Measurements from ENCODE around the gene SPINDOC.

DNA sequence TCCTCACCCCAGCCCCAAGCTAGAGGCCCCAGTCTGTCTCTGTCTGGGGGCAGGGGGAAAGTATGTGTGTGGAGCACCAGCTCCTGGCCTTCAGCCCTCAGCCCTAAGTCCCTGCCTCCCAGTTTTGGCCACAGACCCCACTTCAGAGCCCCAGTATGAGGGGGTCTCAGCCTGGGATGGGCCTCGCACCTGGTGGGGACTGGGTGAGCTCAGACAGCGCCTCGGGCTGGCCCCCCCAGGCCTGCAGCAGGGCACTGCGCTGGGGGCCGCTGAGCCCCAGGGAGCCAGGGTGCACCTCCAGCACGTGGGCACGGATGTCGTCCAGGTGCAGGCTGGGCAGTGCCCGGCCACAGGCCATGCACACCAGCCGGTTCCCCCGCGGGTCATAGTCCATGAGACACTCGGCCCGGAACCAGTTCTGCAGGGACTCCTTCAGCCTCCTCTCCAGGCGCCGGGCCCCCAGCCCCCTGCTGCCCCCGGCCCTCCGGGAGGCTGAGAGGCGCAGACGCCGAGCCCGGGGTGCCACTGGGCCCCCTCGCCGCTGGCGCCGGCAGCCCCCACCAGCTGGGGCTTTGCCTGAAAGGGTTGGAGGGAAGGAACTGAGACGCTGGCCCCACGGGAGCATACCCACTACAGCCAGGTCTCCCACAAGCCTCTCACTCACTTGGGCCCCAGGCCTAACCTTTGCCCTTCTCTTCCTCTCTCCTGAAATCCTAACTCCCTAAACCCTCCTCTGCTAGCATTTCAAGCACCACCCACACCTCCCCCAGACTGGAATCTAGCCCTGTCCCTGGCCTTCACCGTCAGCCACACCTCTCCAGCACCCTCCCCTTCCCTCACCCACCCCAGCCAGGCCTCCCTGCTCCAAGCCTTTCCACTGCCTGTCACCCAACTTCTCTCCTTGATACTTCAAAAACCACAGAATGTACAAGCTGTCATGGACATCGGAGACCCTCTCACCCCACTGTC is 48.3 kb upstream of the SPINDOC start:
- TF ChIP-seq HDGF (IDR thresholded peaks at IDR 0.05; ENCODE audit: borderline replicate concordance) (no peak), BHLHE40 (IDR thresholded peaks at IDR 0.05; ENCODE audit: borderline replicate concordance) (no peak), LEF1 (IDR thresholded peaks at IDR 0.05; ENCODE audit: borderline replicate concordance) (no peak), ELF4 (IDR thresholded peaks at IDR 0.05) (no peak), SP1 (IDR thresholded peaks at IDR 0.05) (no peak), ZNF384 (IDR thresholded peaks at IDR 0.05) (no peak), TARDBP (IDR thresholded peaks at IDR 0.05) (no peak), PKNOX1 (IDR thresholded peaks at IDR 0.05) (no peak), NFRKB (IDR thresholded peaks at IDR 0.05) (no peak), FOXK2 (IDR thresholded peaks at IDR 0.05) (no peak), FOXA1 (IDR thresholded peaks at IDR 0.05) (no peak)

Measured in HEK293T (cell line).